ENCODE results near the gene ATXN7L1. TPM values are rescaled to one million over a fixed set of nuclear protein-coding genes. Genes with fewer than 3 reads are reported as not detected.
"Not testable (repeated sequence)": the region's sequence is repeated elsewhere in the genome, so short reads cannot be mapped to it uniquely, and the experiment has no call there.

ATXN7L1 gene
- total RNA-seq, 1 donor from 2014 or later, result 5.5 TPM

DNA sequence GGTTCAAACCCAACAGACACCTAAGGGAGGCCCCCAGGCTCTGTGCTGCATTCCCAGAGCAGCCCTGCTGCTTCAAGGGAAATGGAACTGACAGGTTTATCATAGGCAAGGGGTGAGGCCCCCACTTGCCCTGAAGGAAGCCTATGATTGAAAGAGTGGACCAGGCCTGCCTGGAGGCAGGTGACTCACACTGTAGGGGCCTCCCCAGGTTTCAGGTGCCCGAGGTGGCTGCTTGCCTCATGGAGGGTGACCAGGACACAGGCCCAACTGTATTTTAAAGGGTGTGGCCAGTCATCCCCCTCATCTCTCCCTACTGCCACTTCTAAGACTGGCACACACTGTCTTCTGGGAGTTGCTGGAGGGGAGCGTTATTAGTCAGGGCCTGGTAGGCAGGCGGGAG, 85.4 kb downstream of the ATXN7L1 start:
- no peak for DNase-seq (ENCODE audit: low spot score)
- intact Hi-C loops (cut with DNase I), result no loop called here

DNA sequence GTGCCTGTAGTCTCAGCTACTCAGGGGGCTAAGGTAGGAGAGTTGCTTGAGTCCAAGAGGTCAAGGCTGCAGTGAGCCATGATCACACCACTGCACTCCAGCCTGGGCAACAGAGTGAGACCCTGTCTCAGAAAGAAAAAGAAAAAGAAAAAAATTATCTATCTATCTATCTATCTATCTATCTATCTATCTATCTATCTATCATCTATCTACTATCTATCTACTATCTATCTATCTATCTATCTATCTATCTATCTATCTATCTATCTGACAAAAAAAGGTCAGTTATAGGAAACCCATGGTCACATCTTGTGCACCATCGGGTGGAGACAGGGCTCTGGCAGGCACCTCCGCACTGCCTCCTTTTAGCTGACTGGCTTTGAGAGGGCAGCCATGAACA, 85.9 kb downstream of the ATXN7L1 start:
- intact Hi-C loops (cut with DNase I); DNase-seq (ENCODE audit: low spot score): not testable (repeated sequence)

DNA sequence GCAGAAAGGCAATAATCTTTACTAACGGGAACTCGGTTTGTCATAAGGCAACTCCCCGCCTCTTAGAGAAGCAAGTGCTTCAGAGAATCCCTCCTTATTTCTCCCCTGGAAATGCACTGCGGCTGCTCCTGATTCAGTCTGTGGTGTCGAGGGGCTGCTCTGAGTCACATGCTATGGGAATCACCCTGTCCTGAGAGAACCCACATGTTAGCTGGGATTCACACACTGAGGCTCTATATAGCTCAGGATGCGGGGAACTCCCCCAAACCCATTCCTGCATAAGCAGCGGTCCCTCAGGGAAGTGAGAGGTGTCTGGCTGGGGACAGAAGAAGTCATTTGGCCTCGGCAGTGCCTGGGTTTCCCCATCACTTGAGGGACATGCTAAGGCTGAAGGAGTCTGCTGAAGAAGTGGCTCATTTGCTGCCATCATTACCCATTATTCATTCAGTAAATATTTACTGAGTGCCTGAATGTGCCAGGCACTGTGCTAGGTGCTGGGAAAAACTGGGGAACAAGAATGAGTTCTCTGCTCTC, 87.5 kb downstream of the ATXN7L1 start:
- intact Hi-C loops (cut with DNase I), result no loop called here

DNA sequence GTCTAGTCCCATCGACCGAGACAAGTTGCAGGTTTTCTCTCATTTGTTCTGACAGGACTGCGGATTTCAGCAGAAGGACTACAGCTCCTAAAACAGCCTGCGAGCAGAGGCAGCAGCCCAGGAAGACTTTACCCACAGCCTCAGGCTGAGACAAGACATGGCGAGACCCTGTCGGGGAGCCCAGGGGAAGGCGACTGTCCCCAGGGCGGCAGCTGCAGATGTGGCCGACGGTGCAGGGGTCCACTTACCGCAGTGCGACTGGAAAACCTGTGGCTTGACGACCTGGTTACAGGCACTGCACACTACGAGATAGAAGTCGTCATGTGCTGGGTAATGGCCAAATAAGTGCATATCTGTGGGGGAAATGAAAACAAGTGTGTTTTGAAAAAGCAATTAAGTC, 88.0 kb downstream of the ATXN7L1 start:
- no peak for DNase-seq (ENCODE audit: low spot score)
- intact Hi-C loops (cut with DNase I), result no loop called here

More for the DNA sequence above, 87.5 kb downstream of the ATXN7L1 start:
- DNase-seq (ENCODE audit: low spot score), result no peak

DNA sequence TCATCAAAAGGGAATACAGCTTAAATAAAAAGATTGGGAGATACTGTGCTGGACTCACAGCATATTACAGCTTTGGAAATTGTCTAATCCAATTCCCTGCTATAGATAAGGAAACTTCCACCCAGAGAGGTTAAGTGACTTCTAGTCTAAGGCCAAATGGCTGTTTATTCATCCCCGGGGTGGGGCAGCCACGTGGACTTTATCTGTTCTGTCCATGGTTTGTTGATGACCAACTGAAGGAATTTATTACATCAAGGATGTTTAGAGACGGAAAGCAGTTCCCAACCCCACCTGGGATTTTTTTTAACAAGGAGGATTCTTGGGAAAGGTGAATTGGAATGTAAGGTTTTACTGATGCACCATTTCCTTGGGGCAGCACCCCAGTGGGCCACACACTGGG, 88.6 kb downstream of the ATXN7L1 start:
- no peak for DNase-seq (ENCODE audit: low spot score)
- intact Hi-C loops (cut with DNase I), result no loop called here

DNA sequence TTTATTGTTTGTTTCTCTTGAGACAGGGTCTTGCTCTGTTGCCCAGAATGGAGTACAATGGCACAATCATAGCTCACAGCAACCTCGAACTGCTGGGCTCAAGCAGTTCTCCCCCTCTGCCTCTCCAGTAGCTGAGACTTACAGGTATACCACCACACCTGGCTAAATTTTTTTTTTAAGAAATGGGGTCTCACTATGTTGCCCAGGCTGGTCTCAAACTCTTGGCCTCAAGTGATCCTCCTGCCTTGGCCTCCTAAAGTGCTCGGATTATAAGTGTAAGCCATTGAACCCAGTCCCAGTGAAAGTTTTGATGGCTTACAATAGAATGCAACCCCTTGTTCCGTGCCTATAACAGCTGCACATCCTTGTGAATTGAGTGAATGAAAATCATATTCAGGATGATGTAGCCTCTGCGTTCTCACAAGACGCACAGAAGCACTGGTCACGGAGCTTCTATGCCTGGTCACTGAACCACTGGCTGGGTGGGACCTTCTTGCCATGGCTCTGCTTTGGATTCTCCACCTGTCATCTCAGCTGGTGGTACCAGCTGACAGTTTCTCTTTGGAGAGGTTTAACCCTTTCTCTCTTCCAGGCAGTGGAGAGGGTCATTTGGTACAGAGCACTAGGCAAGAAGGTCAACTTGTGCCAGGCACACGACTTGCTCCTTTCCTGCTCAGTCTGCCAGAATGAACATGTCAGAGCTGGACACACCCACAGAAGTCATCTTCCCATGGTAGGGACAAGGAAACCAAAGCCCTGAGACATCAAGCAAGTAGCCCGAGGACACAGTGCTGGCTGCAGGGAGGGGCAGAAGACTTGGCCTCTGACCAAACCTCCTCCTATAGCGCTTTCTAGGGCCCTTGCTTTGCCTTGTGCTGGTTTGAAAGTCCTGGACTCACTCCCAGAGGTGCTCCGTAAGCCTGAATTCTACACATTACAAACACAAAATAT, 89.6 kb downstream of the ATXN7L1 start:
- DNase-seq (ENCODE audit: low spot score), result no peak
- intact Hi-C loops (cut with DNase I), result no loop called here

DNA sequence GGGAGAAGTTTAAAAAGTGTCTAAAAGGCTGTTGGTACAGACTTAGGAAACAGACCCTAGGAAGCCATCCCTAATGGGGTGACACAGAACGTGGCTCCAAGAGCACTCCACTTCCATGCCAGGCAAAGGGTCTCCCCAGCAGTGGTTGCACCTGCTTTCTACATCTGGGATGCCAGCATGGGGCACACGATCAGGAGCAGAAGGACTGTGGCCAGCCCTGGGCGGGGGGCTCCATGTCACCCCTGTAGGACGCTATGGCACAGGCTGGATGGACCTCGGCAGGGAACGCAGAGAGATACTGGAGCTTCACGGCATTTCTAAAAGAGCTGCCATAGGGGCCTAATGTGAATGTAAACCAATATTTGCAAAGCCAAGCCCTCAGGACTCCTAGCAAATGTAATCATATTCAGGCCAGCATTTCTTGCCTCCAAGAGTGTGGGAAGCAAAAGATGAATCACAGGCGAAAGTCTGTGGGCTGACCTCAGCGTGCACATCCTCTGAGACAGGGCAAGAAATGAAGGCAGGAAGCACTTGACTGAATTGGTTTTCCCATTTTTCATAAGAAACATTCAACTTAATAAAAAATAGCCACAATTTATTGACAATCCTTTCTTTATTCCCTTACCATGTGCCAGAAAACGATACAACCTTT, 93.9 kb downstream of the ATXN7L1 start:
- DNase-seq (ENCODE audit: low spot score), result no peak

DNA sequence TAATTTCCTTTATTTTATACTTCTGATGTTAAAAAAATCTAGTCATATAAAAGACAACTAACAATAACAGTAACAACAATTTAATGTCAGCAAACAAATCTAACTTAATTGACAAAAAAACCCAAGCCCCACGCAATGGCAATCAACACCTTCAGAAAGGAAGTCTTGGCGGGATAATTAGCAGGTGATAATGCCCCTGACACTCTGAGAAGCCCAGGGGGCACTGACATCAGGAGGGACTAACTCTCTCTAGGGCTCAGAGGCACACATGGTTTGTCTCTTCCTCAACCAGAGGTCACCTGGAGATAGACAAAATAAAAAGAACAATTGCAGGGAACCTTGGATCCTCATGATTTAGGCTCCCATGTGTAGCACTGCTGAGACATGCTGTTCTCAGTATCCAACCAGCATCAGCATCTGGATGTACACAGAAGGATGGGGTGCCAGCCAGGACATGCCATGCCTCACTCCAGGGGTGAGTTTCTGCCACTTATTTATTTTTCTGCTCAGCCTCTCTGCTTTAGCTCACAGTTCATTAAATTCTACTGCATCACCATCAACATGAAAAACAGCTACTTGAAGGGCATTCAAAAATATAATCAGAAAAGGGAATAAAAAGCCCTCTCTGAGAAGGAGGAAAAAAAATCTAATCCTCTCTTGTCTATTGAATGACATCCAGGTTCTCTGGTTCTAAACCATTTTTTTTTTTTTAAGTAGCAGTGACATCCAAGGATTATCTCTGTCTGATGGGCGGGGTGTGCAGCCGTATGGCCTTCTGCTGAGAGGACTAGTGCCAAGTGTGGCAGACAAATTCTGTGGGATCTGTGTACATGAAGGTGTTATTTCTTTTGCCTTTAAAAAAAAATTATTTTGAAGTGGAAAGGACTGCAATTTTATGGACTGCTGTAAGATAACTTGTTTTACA, 96.3 kb downstream of the ATXN7L1 start:
- DNase-seq (ENCODE audit: low spot score), result no peak
- intact Hi-C loops (cut with DNase I), result loop anchor here (10.0 kb wide), 1 partner anchor 95 kb away; the partner anchor contains the start of gene ATXN7L1

More for the DNA sequence above, 93.9 kb downstream of the ATXN7L1 start:
- intact Hi-C loops (cut with DNase I), result no loop called here

DNA sequence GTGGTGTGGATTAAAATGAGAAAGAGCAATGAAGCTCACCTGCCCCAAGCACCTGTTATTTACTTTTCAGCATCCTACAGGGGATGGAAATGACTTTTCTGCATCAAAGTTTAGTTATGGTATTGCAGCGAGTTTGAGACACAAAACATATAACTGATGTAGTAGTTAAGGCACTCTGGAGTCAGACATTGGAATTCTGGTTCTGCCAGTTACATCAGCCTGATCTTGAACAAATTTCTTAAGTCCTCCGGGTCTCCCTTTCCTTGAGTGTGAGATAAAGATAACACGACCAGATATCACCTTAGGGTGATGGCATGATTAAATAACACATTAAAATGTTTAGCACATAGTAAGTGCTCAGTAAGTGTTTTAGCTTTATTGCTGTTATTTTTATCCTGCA, 97.4 kb downstream of the ATXN7L1 start:
- DNase-seq (ENCODE audit: low spot score), result no peak
- intact Hi-C loops (cut with DNase I), result loop anchor here (10.0 kb wide), 1 partner anchor 96 kb away; the partner anchor contains the start of gene ATXN7L1

DNA sequence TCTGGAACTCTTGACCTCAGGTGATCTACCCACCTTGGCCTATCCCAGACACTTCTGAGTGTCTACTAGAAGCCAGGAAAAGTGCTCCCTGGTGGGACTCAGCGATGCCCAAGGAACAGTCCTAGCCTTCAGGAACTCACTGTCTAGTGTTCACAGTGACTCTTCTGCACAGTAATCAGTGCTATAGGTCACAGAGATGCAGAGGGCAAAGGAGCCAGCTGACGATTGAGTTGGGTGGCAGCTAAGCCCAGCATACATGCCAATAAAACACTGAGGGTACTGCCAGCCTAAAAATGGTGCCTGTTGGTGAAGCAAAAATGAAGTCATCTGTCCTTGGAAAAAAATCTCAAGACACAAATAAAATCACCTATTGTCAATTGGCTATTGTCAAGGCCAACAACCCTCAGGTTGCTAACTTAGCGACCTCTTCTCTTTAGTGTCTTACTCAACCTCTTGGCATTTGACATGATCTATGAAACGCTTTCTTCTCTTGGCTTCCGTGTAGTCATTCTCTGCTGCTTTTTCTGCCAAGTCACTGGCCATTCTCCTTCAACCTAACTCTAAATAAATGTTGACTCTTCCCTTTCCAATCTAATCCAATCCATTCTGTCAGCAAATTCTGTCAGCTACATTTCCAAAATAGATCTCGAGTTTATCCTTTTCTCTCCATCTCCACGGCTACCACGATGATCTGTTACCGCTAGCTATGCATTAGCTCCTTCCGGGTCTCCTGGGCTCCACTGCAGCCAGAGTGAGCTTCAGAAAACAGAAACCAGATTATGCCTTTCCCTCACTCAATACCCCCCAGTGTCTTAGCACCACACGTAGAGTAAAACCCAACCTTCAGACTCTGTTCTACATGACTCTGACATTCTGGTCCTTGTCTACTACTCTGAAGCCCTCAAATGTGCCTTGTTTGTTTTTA, 99.2 kb downstream of the ATXN7L1 start:
- intact Hi-C loops (cut with DNase I), result loop anchor here (10.0 kb wide), 1 partner anchor 98 kb away; the partner anchor contains the start of gene ATXN7L1
- no peak for DNase-seq (ENCODE audit: low spot score)

DNA sequence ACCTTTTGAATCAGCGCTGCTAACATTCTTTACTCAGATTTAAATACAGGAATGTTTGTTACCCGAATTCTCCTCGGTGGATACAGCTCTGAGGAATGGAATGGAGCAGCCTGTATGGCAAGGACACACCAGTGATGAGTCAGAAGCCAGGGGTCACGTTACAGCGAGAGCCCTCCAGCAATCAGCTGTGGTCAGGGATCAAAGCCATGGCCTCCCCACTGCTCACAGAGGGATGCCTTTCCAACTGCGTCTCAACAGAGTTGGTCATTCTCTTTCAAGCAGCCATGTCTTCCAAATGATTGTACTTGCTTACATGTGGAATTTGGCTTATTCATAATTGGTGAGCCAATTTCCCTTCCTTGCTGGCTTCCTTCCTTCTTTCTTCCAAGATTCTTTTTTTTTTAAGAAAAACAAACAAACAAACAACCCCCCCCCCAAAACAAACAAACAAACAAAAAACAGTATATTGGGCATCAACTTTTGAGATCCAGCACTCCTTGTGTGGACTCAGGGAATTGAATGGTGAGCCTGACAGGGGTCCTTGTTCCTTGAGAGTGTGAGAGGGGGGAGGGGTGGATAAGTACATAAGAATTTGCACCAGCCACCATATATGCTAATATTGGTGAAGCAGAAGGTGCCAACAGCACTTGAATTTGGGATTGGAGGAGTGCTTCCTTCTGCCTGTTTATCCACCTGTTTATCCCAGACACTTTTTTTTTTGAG, 100.2 kb downstream of the ATXN7L1 start:
- no peak for DNase-seq (ENCODE audit: low spot score)
- intact Hi-C loops (cut with DNase I), result loop anchor here (10.0 kb wide), 1 partner anchor 99 kb away; the partner anchor contains the start of gene ATXN7L1

DNA sequence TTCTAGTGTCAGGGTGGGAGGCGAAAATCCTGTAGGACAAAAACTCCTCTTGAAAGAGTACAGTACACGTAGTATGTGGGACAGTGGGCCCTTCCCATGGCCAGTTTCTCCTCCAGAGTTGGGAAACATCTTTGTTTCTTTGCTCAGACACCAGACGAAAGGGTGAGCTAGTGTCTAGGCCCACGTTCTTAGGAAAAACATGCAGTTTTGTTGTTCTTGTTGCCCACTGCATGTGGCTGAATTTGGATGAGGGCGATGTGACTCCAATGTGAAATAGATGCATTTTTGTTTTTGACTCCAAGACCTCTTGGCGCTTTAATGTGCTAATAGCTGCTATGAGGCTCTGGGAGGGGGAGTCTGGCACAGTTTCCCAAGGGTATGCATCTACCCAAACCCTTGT, 100.8 kb downstream of the ATXN7L1 start:
- intact Hi-C loops (cut with DNase I), result loop anchor here (10.0 kb wide), 1 partner anchor 99 kb away; the partner anchor contains the start of gene ATXN7L1
- no peak for DNase-seq (ENCODE audit: low spot score)

DNA sequence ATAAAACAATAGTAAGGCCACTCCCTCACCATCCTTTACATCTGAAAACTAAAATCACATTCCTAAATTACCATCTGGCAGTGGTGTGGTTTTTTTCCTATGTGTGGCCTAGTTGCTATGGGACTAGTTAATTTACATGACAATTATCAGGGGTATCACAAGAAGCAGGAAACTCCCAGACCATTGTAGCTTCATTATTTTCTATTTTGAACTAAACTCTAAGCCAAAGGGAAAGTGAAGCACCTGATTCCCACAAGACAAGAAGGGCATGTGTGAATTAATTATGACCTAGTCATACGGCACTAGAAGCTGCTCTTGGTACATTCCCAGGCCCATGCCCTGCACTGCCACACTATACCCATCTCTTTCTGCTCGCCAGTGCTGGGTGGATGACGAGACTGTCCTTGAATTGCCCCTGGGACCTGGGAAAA, 103.4 kb downstream of the ATXN7L1 start:
- DNase-seq (ENCODE audit: low spot score), result no peak
- intact Hi-C loops (cut with DNase I), result loop anchor here (10.0 kb wide), 1 partner anchor 102 kb away; the partner anchor contains the start of gene ATXN7L1

DNA sequence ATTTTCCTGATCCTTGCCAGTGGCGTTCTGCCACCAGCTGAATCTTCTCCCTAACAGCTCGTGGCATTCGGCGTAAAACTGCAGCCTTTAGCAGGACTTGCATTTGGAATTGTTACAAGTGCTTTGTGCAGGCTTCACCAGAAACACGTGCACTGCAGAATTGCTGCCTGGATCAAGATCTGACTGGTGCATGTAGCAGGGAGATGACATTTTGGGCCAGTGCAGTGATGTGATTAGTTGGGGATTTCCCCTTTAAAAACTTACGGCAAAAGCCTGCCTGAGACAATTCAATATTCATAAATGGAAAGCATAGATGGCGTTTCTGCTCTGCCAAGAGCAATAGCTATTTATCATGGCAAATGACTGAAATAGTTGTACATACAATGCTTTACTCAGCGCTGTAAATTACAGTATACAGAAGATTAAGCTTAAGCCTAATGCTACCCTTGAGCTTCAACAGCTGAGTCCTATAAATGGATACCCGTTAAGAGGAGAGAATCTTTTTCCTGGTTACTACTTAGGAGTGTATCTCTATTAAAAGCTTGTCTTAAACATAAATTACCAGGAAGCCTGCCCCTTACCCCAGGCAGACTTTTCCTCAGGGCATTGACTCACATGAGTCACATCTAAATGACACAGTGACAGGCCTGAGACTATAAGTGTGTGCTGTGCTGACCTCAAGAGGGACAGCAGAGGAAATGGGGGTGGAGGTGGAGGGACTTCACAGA, 106.3 kb downstream of the ATXN7L1 start:
- intact Hi-C loops (cut with DNase I), result loop anchor here (10.0 kb wide), 1 partner anchor 105 kb away; the partner anchor contains the start of gene ATXN7L1
- no peak for DNase-seq (ENCODE audit: low spot score)

DNA sequence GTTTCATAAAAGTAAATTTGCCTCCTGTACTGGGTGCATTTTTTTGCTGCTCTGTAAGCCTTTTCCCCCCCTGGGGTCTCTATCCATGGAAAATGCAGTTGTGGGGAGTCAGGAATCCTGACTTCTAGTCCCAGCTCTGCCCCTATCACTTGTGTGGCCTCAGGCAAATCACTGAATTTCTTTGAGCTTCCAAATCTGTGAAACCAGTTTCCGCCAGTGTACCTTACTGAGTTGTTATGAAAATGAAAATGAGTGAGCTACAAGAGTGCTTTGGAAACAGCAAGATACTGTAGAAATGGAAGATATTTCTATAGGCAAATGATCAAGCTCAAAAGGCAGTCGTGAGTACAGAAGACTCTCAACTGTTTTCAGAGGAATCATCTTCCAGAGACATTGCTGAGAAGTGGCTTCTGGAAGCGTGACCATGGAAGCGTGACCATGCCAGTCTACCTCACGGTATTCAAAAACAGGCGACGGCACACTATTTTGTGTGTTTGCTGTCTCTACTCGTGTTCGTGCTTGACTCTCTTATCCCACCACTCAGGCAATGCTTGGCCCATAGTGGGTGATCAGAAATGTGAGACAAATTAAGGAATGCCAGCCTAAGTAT, 107.4 kb downstream of the ATXN7L1 start:
- intact Hi-C loops (cut with DNase I), result no loop called here

DNA sequence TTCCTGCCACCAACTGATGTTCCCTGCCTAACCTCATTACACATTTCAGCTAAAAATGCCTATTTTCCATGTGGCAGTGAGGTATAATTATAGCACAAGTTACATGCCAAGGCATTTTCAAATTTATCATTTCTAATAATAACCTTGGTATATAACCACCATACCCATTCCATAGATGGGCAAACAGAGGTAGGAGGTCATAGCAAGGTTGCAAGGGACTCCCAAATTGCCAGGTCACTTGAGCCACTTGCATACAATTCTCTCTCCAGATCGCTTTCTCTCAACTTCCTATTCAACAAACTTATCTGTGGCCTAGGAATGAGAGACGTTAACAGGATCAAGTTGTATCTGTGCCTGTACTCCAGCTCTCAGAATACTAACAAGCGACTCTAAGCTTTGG, 108.3 kb downstream of the ATXN7L1 start:
- intact Hi-C loops (cut with DNase I), result no loop called here
- no peak for DNase-seq (ENCODE audit: low spot score)

More for the DNA sequence above, 107.4 kb downstream of the ATXN7L1 start:
- DNase-seq (ENCODE audit: low spot score), result no peak

Measured in cardiac septum (tissue), 1 donor.